Measurements from ENCODE around the gene CALHM4. TPM values are rescaled to one million over a fixed set of nuclear protein-coding genes. Genes with fewer than 3 reads are reported as not detected.

The CALHM4 gene
- total and polyA plus RNA-seq, 7 donors, result 0.07 to 1.2 (median 0.34) TPM; not detected in 2

DNA sequence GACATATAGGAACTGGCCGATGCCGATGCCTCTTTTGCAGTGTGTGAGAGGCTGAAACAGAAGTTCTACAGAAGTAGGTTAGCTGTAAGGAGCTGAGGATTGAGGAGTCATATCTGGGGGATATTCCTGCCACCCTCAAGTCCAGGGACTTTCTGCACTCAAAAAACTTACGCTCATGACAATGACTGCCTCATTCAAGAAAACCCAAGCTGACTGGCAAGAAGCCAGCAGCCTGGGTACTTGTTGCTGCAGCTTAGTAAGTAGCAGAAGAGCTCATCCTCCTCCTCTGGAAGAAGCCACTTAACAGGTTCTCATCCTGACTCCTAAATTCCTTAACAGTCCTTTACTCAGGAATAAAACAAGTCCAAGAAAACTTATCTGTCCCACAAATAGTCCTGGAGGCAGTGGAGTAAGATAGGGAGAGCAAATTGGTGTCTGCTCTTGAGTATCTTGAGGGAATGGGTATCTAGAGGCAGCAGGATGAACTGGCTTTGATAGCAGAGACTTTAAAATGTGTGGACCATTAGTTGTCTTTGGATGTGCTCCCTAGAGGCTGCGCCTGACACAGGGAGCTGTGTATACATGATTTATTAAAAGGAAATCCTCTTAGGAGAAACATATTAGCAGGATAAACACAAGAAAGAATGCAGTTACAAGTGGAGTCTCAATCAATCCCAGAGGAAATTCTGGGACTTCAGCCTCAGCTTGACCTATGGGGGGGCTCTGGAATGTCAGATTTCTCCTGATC lies 34.8 kb upstream of the CALHM4 start:
- TF ChIP-seq, protein P1, sequence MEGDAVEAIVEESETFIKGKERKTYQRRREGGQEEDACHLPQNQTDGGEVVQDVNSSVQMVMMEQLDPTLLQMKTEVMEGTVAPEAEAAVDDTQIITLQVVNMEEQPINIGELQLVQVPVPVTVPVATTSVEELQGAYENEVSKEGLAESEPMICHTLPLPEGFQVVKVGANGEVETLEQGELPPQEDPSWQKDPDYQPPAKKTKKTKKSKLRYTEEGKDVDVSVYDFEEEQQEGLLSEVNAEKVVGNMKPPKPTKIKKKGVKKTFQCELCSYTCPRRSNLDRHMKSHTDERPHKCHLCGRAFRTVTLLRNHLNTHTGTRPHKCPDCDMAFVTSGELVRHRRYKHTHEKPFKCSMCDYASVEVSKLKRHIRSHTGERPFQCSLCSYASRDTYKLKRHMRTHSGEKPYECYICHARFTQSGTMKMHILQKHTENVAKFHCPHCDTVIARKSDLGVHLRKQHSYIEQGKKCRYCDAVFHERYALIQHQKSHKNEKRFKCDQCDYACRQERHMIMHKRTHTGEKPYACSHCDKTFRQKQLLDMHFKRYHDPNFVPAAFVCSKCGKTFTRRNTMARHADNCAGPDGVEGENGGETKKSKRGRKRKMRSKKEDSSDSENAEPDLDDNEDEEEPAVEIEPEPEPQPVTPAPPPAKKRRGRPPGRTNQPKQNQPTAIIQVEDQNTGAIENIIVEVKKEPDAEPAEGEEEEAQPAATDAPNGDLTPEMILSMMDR (IDR thresholded peaks at IDR 0.05), result no peak
- ATAC-seq (no peak), DNase-seq (no peak)
- intact Hi-C loops (cut with DNase I), result no loop called here
- H3K27me3 ChIP-seq (ENCODE audit: insufficient read depth in 3 of 3, low read length in 2 of 3), result no peaks in the 10 kb centered on the region
- no peaks in the 10 kb centered on the region for H3K9me3 ChIP-seq
- no peaks in the 10 kb centered on the region for H3K4me1 ChIP-seq
- H3K36me3 ChIP-seq (ENCODE audit: insufficient read depth in 1 of 2, low read depth in 1 of 2), result no peaks in the 10 kb centered on the region
- no peak overlapping the region for H3K4me3 ChIP-seq
- 79 to 83% (median 80%) methylated on average over 4 of the region's 4 CpGs for WGBS, 3 donors
- no peak overlapping the region for H3K27ac ChIP-seq

DNA sequence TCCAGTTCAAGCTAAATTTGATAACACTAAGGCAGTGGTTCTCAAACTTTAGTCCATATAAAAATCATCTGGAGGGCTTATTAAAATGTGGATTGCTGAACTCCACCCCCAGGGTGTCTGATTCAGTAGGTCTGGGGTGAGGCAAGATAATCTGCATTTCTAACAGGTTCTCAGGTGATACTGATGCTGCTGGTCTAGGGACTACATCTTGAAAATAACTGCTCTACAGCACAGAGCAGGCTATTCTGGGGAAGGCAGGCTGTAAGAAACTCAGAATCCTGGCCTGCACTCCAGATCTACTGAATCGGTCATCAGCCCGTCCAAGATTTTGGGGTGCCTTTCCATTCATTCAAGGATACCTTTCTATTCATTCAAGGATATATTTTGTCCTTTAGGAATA lies 30.7 kb upstream of the CALHM4 start:
- 79 to 86% (median 81%) methylated on average over 2 of the region's 2 CpGs for WGBS, 3 donors
- H3K4me1 ChIP-seq, result no peaks in the 10 kb centered on the region
- H3K27me3 ChIP-seq (ENCODE audit: insufficient read depth in 3 of 3, low read length in 2 of 3), result no peaks in the 10 kb centered on the region
- DNase-seq (no peak), ATAC-seq (no peak)
- H3K4me3 ChIP-seq, result no peak overlapping the region
- no peaks in the 10 kb centered on the region for H3K36me3 ChIP-seq (ENCODE audit: insufficient read depth in 1 of 2, low read depth in 1 of 2)
- no peak overlapping the region for H3K27ac ChIP-seq
- H3K9me3 ChIP-seq, result no peaks in the 10 kb centered on the region
- TF ChIP-seq, protein P1 (IDR thresholded peaks at IDR 0.05), result no peak
- intact Hi-C loops (cut with DNase I), result no loop called here

DNA sequence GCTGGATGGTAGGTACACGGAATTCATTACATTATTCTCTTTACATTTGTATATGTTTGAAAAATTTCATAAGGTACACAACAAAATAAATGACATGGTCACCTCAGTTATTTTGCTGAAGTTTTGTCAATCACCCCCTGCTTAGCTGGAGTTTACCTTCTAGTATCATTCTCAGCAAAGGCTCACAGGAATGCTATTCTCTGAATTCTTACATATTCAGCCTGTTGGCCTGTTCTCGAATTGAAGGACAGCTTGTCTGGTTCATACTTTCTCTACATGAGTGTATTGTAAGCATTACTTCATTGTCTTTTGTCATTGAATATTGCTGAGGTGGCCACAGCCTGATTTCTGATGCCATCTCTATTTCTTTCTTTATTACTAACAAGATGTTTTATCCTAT lies 29.3 kb upstream of the CALHM4 start:
- no peak for DNase-seq
- Histone ChIP-seq H3K27ac (no peak overlapping the region), H3K4me3 (no peak overlapping the region), H3K9me3 (no peaks in the 10 kb centered on the region), H3K36me3 (ENCODE audit: insufficient read depth in 1 of 2, low read depth in 1 of 2) (no peaks in the 10 kb centered on the region), H3K27me3 (ENCODE audit: insufficient read depth in 3 of 3, low read length in 2 of 3) (no peaks in the 10 kb centered on the region), H3K4me1 (no peaks in the 10 kb centered on the region)
- intact Hi-C loops (cut with DNase I), result no loop called here
- TF ChIP-seq, protein P1 (IDR thresholded peaks at IDR 0.05), result no peak
- 84 to 91% (median 86%) methylated on average over 2 of the region's 2 CpGs for WGBS, 3 donors
- no peak for ATAC-seq

DNA sequence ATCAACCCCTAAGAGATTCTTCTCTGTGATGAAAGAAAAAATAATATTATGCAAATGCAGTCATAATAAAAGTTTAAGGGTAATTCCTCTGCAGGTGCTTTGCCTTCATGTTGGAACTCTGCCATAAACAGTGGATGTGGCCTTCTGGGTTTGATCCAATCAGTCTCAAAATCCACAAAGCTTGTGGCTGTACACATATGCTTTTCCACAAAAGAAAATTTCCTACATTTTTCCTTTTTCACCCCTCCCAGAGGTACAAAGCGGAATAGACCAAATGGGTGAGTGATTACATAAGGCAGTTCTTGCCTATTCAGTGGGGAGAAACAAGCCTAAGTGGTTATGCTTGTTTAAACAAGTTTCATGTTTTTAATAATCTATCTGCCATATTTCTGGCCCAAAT lies 25.4 kb upstream of the CALHM4 start:
- no peaks in the 10 kb centered on the region for H3K4me1 ChIP-seq
- H3K4me3 ChIP-seq, result no peak overlapping the region
- intact Hi-C loops (cut with DNase I), result no loop called here
- H3K36me3 ChIP-seq (ENCODE audit: insufficient read depth in 1 of 2, low read depth in 1 of 2), result no peaks in the 10 kb centered on the region
- TF ChIP-seq, protein P1 (IDR thresholded peaks at IDR 0.05), result no peak
- H3K27ac ChIP-seq, result no peak overlapping the region
- DNase-seq, result no peak
- H3K27me3 ChIP-seq (ENCODE audit: insufficient read depth in 3 of 3, low read length in 2 of 3), result no peaks in the 10 kb centered on the region
- no peak for ATAC-seq
- no peaks in the 10 kb centered on the region for H3K9me3 ChIP-seq
- 77 to 93% (median 79%) methylated on average over 1 of the region's 1 CpG for WGBS, 3 donors

DNA sequence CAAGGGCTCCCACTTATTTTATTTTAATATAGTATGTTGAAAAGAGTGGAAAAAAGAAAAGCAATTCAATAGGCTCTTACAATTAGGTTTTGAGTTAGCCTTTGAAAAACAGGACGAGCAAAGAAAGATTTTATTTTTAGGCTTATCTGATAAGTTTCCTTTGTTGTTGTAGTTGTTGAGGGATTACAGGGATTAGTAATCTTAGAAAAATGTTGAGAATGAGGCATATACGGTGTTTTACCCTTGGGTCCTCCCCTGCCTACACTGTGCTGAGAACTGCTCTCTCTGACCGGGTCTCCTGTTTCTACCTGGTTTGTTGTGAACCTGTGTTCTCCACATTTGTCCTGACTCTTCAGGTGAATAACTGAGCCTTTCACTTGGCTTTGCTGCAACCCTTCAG lies 24.8 kb upstream of the CALHM4 start:
- DNase-seq (no peak), ATAC-seq (no peak)
- H3K4me1 ChIP-seq, result no peaks in the 10 kb centered on the region
- TF ChIP-seq, protein P1 (IDR thresholded peaks at IDR 0.05), result no peak
- H3K36me3 ChIP-seq (ENCODE audit: insufficient read depth in 1 of 2, low read depth in 1 of 2), result no peaks in the 10 kb centered on the region
- no peaks in the 10 kb centered on the region for H3K27me3 ChIP-seq (ENCODE audit: insufficient read depth in 3 of 3, low read length in 2 of 3)
- H3K4me3 ChIP-seq, result no peak overlapping the region
- intact Hi-C loops (cut with DNase I), result no loop called here
- no peaks in the 10 kb centered on the region for H3K9me3 ChIP-seq
- no peak overlapping the region for H3K27ac ChIP-seq
- WGBS, 3 donors, result 37 to 58% (median 49%) methylated on average over 3 of the region's 3 CpGs
